GM21390 (cell line): ENCODE results near the gene C11orf21.

Experiments used
- ATAC-seq: cut with Tn5 transposase; IDR thresholded peaks from one replicate; pipeline ENCODE4 v1.9.1; 2021; ENCODE audit not compliant: unreplicated experiment

C11orf21 gene

GRCh38 chr11:2273311-2273710 lies 28.4 kb downstream of the C11orf21 start:
- no peak for ATAC-seq

- no peak for ATAC-seq
These were observed 28.8 kb downstream of the C11orf21 start for GRCh38 chr11:2272946-2273280.

- ATAC-seq: no peak
These were observed 29.3 kb downstream of the C11orf21 start for GRCh38 chr11:2272228-2272945.

DNA sequence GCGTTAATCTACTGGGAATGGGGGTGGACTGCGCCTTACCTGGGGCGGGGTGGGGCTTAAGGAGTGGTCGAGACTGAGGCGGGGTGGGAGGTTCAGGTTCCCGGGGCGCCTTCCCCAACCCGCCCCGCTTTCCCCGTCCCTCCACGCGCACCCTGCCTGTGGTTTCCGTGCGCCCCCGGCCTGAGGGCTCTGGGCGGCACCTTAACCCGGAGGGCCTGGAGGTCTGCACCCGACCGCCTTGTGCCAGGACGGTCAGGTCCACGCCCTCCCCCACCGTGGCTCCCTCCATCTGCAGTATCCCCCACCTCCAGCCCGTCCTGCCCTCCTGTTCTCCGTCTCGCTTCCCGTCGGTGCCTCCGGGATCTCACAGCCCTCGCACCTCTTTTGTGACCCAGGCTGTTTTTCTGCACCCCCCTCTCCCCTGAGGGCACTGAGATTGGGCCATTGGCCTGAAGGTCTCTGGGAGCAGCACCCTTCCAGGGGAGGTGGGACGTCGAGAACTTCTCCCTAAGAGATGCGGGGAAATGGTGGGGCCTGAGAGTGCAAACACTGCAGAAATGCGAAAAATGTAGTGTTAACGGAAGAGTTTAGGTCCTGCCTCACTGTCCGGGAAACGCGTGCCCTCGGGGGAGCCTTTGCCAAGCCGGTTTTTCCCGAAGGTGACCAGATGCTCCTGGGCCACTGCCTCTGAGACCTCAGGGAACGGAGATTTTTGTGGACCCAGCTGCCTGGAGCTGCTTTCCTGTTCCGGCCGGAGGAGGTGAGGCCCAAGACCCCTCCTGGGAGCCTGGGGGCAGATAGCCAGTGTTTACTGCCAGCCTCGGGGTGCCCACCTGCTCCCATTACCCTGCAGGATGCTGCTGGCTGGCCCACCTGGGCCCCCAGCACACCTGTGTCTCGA lies 30.1 kb downstream of the C11orf21 start:
- no peak for ATAC-seq

DNA sequence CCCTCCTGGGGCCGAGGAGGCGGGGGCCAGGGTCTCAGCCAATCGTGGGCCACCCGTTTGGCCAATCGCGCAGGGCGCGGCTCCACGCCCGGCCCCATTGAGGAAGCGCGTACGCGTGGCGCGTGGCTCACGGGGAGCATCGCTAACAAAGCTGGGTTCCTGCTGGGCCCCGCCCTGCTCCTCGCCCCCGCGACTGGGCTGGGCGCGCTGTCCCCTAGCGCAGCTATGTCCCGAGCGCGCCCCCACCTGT lies 30.7 kb downstream of the C11orf21 start:
- no peak for ATAC-seq

DNA sequence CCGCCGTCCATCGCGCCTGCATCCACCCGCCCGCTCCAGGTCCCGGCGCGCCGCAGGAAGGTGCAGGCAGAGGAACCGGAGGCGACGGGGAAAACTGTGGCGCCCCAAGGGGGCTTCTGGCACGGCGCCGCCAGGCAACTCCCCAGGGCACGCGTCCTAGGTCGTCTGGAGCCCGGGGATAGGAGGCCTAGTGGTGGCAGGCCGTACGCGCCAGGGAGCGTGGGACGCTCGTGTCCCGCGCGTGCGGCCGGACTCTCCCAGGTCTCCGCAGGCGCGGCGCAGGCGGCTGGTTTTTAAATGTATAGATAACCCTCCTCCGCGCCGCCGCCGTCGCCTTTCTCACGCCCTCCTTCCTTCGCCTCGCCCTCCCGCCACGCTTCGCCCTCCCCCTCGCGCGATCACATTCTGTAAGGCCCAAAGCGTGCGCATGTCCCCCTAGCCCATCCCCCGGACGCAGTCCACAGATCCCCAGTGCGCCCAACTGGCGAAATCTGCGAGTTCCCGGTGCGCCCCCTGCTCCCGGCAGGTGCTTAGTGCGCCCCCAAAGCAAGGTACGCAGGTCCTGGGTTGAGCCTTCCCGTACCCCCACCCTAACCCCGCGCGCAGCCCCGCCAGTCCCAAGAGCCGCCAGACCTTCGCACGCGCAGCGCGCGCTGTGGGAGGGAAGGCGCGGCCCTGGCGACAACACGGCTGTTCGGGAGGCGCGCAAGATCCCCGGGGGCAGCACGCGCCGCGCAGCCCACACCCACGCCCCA lies 31.2 kb downstream of the C11orf21 start, which contains the start of gene ASCL2:
Gene ASCL2, minus strand, starts transcription at position 267 of the 755 bp plus-strand sequence. Its CDS starts 256 bp downstream, at position 11.
- ATAC-seq: no peak

DNA sequence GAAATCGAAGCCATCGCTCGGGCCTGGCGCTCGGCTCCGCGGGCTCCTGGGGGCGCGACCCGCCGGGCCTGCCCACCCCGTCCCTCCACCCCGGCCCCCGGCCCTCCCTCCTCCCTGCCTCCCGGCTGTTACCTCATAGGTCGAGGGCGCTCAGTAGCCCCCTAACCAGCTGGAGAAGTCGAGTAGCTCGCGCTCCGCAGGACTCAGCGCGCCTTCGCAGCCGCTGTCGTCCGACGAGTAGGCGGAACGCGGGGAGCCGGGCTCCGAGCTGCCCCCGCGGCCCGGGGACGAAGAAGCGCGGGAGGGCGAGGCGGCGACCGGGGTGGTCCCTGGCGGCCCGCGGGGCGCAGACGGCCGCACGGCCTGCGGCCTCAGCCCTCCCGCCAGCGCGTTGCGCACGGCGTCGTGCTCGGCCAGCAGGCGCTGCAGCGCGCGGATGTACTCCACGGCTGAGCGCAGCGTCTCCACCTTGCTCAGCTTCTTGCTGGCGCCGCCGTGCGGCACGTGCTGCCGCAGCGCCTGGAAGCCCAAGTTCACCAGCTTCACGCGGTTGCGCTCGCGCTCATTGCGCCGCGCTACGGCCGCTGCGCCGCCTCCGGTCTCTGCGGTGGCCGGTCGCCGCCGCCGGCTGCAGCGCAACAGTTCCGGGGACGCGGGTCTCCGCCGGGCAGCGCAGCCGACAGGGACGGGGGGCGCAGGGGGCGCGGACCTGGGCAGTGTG lies 32.0 kb downstream of the C11orf21 start:
- no peak for ATAC-seq

DNA sequence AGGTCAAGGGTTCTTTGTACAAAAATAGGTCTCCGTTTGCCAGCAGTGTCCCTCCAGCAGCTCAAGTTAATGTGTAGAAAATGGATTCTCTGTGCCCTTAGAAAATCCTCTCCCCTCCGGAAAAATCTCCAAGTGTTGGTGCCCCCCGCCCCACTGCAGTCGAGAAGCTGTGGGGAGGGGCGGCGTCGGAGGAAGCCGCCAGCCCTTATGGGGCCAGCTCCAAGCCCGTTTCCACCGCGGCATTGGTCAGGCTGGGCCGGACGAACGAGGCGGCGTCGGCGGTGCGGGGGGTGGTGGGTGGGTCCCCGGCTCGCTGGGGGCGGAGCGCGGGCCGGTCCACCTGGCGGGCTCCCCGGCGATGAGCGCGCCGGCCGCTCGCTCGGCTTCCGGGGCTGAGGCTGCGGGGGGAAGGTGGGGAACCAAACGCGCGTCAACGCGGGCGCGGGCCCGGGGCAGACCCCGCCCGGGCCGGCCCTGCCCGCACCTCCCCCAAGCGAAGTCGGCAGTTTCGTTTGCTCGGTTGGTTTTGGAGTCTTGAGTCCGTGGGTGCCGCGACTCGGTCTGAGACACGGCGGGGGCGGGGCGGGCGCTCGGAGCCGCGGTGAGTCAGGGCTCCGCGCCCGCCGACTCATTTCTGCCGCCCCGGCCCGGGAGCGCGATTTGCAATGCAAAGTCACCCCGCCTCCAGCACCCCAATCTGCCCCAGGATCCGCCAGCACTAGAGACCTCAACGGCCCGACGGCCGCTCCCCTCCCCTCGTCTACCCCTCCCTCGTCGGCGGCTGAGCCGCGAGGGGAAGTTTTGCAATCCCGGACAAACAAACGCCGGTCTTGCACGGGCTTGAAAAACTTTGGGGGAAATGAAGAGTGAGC lies 32.8 kb downstream of the C11orf21 start:
- no peak for ATAC-seq

DNA sequence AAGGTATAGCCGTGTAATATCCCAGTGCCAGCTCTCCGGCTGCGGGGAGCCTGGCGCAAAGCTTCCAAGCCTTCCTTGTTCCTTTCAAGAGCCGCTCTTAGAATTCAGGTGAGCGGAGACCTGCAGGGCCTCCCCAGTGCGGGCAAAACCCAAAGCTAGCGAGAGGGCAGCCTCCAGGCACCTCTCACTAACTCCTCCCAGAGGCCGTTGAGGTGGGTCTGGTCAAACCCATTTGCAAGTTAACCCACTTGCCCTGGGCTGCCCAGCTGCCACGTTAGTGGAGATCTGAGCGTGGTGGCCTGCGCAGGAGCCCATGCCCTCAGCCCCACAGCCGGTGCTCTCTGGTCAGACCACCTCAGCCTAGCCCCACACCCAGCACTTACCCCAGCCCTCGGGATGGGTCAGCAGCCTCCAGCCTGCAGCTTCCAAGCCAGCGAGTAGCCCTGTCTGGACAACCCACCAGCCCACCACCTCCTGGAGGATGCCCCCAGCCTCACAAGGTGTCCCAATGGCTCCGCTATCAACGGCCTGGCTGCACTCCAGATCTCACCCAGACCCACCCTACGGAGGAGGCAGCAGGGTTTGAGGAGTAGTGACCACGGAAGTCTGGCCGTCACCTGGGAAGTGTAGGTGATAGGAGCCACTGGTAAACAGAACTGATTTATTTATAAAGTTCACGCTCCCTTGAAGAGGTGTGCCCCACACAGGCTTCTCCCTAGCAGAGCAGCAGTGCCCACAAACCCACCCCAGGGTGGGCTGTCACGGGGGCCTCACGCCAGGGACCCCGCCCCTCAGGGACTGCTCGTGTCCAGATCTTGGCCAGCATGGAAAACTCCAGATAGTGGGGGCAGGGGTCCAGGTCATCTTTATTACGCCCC lies 33.6 kb downstream of the C11orf21 start:
- ATAC-seq: no peak

GRCh38 chr11:2267306-2267850 lies 34.3 kb downstream of the C11orf21 start:
- no peak for ATAC-seq

- ATAC-seq: no peak
These were observed 35.0 kb downstream of the C11orf21 start for GRCh38 chr11:2266586-2267305.

DNA sequence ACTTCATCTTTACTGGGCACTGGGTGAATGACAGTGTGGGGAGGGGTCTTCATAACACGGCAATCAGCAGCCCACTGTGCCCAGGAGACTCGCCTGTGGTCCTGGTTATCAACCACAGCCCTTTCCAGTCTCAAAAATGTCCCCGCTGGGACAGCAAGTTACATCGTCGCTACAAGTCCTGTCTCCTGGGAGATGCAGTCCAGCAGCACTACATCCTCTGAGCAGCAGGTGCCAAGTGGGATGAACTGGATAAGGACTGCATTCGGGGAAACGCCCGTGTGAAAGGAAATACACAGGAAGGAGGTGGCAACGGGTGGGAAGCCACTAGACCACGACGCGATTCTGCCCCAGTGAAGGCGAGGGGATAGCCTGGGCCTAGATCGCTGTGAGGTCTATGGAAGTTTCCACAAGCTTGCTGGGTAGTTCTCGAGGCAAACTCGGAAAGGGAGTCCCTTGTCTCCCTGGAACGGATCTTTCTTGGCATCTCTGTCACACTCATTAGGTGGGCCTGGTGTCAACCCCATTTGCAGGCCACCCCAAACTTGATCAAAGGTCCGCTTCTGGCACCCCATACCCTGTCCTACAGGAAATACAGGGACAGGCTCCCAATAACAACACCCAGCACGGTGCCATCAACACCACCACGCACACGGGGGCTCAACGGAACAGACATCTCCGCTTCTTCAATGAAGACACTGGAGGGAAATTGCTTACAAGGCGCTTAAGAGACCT lies 35.7 kb downstream of the C11orf21 start:
- ATAC-seq: no peak

DNA sequence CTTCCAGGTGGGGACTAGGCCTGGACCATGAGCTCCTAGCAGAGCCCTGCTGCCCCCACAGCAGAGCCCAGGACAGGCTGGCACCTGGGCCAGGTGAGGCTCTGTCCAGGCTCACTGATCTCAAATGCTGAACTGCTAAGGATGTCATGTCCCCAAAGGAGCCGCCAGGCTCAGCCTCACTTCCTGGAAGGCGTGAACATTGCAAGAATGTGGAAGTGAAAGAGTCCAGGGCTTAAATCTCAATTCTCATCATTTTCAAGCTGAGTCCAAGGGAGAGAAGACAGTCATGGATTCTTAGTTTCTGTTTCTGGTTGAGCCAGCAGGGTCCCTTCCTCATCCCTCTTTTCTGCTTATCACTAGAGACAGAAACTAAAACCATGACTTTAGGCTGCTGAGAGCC lies 36.3 kb downstream of the C11orf21 start:
- peak; percentile 56 for ATAC-seq

- ATAC-seq: no peak
These were observed 37.2 kb downstream of the C11orf21 start for GRCh38 chr11:2264366-2265053.

DNA sequence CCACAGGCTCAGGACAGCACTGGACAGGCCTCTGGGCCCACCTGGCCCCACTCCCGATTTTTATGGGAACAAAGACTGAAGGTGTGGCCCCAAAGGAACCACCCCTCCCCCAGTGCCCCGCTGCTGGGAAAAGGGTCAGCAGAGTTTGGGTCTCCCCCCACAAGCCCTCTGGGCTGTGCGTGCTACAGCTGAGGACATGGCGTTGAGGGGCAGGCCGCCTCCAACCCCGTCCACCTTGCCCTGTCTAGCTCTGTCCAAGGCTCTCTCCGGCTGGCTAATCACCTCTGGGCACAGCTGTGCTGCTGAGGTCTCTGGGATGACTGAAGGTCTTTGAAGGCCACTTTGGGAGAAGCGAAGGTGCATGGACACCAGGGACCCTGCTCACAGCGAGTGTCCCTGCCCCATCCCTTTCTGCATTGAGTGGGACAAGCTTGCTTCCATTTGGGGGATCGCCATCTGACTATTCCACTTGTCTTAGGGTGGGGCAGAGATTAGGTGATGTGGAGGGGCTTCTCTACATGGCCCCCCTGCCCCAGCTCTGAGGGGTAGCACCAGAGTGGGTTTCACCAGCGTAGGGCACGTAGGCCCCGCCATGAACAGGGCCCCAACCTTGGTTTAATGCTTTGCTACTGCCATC lies 37.9 kb downstream of the C11orf21 start:
- no peak for ATAC-seq

DNA sequence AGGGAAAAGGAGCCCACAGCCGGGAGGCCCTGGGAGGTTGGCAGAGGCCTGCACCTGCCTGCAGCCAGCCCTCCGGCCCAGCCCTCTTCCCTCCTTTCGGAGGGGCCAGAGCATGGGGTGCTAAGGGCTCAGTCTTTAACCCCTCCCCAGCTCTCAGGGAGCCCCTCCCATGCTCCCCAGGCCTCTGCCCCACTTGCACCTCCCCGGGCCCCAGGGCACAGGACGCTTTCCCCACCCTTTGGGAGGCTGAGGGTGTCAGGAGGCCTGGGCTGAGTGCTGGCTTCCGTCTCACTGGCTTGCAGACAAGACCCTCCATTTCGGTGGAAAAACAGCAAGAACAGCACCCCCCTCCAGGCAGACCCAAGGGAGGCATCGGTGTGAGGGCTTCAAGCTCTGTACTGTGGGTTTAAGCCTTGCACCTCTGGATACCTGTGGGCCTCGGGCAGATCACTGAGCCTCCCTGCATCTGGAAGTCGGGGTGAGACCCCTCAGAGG lies 38.6 kb downstream of the C11orf21 start:
- no peak for ATAC-seq
